Measurements from ENCODE around the gene SPATA13.
"Not testable (repeated sequence)": the region's sequence is repeated elsewhere in the genome, so short reads cannot be mapped to it uniquely, and the experiment has no call there.

The SPATA13 gene

DNA sequence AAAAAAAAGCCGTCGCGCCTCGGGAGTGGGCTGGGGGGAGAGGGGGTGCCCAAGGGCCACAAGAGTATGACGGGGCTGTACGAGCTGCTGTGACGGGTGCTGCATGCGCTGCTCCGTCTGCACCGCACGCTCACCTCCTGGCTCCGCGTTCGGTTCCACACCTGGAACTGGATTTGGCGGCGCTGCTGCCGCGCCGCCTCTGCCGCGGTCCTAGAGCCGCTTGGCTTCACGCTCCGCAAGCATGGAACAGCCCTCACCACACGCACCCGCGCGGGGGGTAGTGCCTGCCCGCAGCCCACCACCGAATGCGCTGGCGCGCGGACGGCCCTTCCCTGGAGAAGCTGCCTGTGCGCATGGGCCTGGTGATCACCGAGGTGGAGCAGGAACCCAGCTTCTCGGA is 167.6 kb downstream of the SPATA13 start:
- DNase-seq, result no peak

DNA sequence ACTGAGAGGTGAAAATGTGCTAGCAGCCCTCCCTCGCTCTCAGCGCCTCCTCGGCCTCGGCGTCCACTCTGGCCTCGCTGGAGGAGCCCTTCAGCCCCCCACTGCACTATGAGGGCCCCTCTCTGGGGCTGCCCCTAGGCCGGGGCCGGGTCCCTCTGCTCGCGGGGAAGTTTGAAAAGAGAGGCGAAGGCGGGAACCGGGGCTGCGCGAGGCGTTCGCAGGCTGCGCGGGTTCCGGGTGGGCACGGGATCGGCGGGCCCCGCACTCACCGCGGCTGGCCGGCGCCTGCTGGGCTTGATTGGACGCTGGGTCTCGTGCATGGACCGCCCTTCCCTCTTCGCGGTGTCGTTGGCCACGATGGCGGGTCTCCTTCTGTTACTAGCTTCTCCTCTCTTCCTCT is 178.2 kb downstream of the SPATA13 start:
- peak; percentile 44 for DNase-seq

DNA sequence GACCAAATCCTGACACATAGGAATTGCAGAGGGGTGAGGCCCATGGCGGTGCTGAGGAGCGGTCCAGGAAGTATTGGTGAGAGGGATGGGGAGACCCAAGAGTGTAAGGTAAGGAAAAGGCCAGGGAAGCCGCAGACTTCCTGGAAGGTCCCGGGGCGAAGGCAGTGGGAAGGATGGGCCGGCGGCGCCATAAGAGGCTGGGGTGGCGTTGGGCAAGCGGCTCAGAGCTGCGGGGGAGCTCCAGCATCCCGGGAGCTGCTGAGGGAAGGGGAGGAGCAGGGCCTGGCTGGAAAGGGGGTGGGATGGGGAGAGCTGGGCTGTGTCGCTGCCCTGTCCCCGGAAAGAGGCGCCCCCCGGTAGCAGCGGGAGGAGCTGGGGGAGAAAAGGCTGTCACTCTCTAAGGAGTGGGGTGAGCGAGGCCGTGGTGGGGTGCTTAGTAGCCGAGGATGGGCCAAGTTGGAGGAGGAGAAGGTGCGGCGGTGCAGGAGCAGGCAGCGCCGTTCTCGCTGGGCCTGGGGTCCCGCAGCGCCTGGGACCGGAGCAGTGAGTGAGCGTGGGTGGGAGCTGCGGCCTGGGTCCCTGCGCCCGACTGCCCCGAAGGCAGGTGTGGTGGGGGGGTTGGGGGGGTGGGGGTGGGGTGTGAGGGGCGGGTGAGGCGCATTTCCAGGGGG is 179.6 kb downstream of the SPATA13 start:
- DNase-seq, result no peak

DNA sequence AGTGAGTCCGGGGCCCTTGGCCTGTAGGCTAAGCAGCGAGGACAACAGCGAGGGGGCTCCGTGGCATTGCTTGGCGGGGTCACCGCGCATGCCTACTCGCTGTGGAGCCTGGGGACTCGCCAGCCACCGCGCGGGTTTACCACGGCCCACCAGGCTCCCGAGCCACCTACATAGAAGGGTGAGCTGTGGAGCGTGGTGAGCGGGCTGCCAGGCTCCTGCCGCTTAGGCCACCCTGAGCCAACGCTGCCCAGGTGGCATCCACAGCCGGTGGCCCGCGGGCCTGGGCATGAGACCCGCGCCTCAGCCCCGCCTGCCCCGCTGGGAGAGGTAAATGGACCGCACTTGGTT is 180.1 kb downstream of the SPATA13 start:
- no peak for DNase-seq

DNA sequence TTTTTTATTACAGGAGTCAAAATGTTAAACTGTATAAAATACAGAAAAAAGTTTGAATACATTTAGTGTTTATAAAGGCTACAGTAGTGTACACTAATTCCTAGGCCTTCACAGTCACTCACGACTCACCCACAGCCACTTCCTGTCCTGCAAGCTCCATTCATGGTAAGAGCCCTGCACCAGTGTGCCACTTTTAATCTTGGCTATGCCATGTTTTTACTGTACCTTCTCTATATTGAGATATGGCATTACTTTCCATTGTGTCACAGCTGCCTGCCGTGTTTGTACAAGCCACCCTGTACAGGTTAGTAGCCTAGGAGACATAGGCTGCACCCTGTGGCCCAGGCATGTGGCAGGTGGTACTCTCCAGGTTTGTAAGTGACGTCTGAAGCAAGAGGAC is 180.9 kb downstream of the SPATA13 start:
- DNase-seq, result no peak

DNA sequence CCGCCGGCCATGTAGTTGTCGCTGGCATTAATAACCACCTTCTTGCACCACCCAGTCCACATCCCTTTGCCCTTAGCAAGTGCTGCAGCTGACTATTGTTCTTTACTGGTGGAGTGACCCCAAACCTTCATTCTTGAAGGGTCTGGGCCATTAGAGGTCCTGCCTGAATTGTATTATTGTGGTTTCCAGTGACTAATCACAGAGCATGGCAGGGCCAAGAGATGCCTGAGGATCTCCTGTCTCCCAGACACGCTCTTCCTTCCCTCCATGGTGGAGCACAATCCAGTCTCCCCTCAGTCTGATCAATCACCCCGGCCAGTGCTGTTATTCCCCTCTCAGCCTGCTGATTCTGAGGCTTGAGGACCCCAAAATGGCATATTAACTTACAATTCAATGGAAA is 187.9 kb downstream of the SPATA13 start:
- DNase-seq, result no peak

DNA sequence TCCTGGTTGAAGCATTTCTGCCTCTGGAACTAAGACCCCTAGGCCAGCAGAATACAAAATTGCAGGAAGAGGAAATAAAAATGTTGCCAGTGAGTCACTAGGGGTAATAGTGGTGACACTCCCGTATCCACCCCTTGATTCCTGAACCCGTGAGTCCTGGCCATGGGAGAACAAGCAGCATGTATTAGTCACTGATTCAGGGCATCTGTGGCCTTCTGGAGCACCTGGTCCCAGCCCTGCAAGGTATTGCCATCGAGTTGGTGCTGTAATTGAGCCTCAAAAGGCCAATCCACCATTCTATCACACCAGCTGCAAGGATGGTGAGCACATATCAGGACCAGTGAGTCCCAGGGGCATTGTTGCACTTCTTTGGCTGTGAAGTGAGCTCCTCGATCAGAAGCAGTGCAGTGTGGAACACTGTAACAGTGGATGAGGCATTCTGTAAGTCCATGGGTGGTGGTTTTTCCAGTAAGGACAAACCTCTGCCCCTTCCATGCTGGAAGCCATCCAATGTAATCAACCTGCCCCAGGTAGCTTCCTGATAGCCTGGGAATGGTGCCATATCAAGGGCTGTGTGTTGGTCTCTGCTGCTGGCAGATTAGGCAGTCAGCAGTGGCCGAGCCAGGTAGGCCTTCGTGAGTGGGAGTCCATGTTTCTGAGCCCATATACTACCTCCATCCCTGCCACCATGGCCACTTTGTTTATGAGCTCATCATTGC is 188.4 kb downstream of the SPATA13 start:
- DNase-seq, result peak; percentile 45

DNA sequence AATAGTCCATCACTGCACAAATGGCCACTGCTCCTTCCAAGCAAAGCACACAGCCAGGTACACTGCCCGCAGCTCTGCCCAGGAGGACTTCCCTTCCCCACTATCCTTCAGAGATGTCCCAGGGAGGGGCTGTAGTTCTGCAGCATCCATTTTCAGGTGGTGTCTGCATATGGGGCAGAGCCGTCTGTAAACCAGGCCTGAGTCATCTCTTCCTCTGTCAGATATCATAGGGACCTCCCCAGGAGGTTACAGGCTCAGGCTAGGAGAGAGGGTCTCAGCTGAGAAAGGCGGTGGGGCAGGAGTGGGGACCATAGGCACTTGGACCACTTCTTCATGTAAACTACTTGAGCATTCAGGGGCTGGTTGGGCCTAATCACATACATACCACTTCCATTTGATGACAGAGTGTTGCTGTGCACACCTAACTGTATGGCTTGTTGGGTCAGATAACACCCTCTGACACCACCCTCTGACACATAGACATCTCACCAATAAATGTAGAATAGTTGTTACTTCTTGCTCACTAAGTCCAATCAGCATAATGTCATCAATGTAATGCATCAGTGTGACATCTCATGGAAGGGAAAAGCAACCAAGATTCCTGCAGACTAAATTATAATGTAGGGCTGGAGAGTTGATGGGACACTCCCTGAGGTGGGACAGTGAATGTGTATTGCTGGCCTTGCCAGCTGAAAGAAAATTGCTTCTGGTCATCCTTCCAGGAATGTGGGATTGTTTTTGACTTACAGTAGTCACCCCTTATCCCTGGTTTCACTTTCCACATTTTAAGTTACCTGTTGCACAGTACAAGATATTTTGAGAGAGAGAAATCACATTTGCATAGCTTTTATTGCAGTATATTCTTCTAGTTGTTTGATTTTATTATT is 189.5 kb downstream of the SPATA13 start:
- DNase-seq, result not testable (repeated sequence)

DNA sequence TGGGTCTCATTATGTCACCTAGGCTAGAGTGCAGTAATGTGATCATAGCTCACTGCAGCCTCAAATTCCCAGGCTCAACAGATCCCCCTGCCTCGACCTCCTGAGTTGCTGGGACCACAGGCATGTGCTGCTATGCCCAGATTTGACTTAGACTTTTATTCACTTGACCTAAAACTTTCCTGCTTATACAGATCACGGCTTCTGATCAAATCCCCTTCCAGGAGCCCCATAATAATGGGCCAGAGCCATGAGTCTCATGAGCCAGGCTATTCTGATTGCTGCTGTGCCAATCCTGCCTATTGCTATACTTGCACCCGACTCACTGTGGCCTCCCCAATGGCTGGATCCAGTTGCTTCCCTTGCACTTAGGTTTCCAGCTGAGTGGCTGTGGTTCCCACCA is 190.9 kb downstream of the SPATA13 start:
- DNase-seq, result no peak

DNA sequence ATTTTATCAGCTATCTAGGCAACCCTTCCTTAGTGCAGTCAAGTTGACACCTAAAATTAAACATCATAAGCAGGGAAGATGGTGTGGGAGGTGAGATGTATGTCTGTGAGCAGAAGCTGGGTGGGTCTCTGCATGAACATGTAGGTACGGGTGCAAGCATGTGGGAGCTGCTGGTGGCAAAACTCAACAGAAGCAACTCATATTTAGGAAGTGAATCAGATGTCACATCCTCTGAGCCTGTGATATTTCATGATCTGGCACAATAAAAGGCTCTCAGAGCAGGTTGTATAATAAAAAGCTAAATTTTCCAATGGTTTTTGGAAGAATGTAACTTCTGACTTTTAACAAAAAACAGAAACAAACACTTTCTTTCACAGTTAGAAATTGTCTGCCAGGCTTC is 193.2 kb downstream of the SPATA13 start:
- DNase-seq, result no peak

DNA sequence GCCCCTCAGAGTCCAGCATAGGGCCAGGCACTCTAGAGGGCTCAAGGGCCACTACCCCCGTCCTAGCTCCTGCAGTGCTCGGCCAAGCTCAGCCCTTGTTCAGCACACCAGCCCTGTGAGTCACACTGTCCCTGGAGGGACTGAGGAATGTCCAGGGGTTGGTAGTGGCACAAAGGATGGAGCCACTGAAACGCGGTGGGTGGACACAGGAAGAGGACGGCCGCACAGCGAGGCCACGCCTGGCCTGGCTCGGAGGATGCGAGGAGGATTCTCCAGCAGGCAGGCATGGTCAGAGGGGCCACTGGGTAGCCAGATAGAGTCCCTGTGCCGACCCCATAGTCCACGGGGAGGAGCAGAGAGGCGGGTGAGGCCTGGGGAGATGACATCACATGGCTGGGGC is 194.6 kb downstream of the SPATA13 start:
- DNase-seq, result no peak

DNA sequence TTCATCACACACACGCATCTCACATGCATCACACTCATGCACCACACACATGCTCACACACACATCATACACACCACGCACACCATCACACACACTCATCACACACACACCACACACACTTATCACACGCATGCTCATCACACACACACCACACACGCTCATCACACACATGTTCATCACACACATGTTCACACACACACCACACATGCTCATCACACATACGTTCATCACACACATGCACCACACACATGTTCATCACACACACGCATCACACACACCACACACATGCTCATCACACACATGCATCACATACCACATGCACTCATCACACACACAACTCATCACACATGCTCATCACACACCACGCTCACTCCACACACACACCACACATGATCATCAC is 195.8 kb downstream of the SPATA13 start:
- DNase-seq, result no peak
